Activated gamma-delta T cell treated with anti-CD3 and anti-CD28 coated beads, Interleukin-2, amount 50 U/mL, for 16 hours (primary cell): ENCODE measurements around the gene MAP3K3.

ENCODE experiments used
- DNase-seq: peaks from one replicate; pipeline ENCODE4 v3.0.0-alpha.2; 2020; ENCODE audit warnings: low read depth

Gene MAP3K3

DNA sequence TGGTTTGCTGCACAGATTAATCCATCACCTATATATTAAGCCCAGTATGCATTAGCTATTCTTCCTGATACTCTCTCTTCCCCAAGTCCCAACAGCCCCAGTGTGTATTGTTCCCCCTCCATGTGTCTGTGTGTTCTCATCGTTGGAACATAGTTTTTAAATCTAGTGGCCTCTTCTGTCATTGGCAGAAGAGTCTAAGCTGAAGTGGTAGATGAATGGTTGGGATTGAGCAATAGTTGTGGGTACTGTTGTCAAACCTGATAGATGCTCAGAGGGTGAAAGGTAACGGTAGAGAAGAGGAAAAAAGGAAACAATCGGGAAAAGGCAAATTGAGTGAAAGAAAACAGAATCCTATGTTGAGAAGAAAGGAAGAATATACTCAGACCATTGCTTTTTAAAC, 29.9 kb downstream of the MAP3K3 start:
- no peak for DNase-seq

- no peak for DNase-seq
These were observed 30.8 kb downstream of the MAP3K3 start for GRCh38 chr17:63653050-63653449.

DNA sequence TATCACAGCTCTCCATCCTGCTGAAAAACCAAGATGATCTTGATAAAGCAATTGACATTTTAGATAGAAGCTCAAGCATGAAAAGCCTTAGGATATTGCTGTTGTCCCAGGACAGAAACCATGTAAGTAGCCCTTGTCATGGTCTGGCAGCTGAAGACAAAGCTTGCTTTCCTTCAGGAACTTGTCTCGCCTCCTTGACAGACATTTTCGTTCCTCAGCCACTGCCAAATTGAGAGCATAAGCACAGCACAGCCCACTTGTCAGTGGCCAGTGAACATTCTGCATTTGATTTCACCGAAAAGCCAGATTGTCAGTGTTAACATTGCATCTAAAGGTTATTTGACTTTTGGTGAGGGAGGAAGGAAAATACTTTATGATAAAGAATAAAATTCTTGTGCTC, 35.6 kb downstream of the MAP3K3 start:
- DNase-seq = no peak

DNA sequence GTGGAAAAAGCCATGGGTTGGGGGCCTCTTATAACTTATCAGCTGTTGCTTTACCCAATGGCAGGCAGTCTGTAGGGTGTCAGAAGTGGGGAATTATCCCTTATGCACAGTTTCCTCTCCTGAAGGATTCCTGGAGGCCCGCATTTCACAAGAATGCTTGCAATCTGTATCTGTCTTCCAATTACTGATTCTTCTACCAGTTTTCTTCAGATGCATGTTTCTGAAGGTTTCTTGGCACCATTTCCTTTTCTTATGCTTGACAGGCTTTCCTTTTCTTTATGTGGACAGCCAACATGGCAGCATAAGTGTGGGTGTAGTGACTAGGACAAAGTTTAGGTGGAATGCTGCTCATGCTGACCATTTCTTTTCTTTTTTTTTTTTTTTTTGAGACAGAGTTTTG, 36.1 kb downstream of the MAP3K3 start:
- no peak for DNase-seq

- no peak for DNase-seq
These were observed 37.6 kb downstream of the MAP3K3 start for GRCh38 chr17:63659850-63660249.

- DNase-seq = no peak
These were observed 43.5 kb downstream of the MAP3K3 start for GRCh38 chr17:63665527-63666214.

GRCh38 chr17:63672856-63673255, 50.6 kb downstream of the MAP3K3 start:
- no peak for DNase-seq

GRCh38 chr17:63675231-63675606, 53.0 kb downstream of the MAP3K3 start:
- no peak for DNase-seq

DNA sequence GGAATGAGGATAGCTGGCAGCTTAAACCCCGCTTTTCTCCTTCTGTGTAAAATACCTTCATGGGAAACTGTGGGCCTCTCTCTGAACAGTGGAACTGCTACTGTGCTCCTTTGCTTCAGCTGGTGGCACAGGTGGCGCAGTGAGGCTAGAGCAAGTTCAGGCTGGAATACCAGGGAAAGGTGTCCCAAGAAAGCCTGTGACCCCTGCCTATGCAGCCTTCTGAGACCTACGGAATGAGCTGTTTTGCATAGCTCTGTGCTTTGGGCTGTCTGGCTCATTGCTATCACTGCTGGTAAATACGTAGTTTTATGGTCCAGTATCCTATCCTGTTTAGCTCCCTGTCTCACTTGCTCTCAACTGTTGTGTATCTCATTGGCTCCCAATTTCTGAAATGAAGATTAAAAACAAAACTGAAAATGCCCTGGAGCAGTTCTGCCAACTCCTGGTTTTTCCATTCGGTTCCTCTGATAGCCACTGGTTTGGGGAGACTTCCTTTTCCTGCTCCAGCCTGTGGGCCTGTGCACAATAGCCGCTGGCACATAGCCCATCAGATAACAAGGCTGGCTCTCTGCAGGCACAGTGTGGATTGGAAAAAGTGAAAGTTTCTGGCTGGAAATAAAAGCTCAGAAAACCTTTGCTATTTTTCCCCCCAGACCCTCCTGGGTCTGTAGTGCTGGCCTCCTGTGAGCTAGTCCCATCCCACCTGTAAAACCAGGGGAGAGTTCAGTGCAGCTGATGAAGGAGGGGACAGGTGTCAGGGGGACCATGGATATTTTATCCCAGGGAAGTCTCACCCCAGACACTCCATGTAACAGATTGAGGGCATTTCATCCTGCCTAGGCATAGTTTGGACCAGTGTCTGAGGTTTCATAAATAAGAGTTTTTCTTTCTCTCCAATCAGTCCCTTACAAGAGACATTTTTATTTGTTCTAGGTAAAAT, 53.7 kb downstream of the MAP3K3 start:
- no peak for DNase-seq

GRCh38 chr17:63676584-63676983, 54.4 kb downstream of the MAP3K3 start:
- no peak for DNase-seq

DNA sequence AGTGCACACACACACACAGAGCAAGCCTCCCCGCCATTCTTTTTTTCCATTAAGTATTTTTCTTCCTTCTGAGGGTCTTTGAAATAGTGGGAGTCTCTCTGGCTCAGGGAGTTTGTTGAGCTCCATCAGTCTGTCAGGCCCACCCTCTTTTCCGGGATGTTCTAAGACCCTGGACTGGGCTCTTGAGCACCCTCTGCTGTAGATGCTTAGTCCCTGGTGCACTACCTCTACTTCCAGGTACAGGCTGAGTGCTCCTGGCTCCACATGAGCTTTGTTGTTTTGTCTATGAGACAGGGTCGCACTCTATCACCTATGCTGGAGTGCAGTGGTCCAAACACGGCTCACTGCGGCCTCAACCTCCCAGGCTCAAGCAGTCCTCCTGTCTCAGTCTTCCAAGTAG, 57.0 kb downstream of the MAP3K3 start:
- no peak for DNase-seq

DNA sequence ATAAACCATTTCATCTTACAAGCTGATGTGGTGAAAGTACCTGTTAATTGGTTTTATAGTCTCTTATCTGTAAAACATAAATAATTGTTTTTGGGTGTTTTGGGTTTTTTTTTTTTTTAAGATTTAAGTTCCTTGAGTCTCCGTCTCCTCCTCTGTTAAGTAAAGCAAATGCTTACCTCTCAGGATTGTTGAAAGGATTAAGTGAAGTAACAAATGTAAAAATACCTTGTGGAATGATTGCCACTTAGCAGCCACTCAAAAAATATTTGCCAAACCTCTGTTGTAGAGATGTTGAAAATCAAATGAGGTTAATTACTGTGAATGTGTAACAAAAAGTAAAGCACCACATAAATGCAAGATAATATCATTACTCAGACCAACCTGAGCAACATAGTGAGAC, 58.5 kb downstream of the MAP3K3 start:
- DNase-seq = no peak

DNA sequence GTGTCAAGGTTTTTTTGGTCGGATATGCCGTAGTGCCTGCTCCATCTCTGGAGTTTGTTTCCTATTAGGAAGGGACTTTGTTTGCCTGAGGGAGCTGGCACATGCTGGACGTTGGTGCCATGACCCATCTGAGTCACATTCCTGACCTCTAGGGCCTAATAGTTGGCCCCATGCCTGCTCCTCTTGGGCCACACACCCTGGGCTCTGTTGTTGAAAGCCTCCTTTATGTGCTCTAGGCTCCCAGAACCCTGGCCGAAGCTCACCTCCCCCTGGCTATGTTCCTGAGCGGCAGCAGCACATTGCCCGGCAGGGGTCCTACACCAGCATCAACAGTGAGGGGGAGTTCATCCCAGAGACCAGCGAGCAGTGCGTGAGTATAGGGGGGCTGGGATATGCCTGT, 59.3 kb downstream of the MAP3K3 start:
- DNase-seq = no peak

GRCh38 chr17:63682441-63682840, 60.2 kb downstream of the MAP3K3 start:
- no peak for DNase-seq

DNA sequence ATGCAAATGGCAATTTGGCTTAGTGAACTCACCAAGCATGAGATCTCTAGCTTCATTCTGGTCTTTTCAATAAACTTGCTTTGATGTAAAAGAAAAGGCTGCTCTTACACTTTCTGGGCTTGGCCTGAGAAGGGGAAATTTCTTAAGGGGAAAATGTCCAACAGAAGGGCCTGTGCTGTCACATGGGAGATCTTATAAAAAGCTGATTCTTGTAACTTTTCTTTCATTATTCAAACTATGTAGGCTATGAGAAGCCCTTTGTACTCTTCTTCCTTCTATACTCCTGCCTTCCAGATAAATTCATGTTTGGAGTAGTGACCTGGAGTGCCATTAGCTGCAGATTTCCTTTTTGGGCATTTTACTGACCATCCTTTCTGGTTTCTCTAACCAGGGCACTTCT, 60.8 kb downstream of the MAP3K3 start:
- DNase-seq = no peak

GRCh38 chr17:63685041-63685440, 62.8 kb downstream of the MAP3K3 start:
- no peak for DNase-seq

GRCh38 chr17:63685578-63685977, 63.4 kb downstream of the MAP3K3 start:
- no peak for DNase-seq

- no peak for DNase-seq
These were observed 64.0 kb downstream of the MAP3K3 start for GRCh38 chr17:63686138-63686685.

- no peak for DNase-seq
These were observed 66.3 kb downstream of the MAP3K3 start for GRCh38 chr17:63688396-63689020.

GRCh38 chr17:63689479-63689878, 67.3 kb downstream of the MAP3K3 start:
- DNase-seq = no peak

DNA sequence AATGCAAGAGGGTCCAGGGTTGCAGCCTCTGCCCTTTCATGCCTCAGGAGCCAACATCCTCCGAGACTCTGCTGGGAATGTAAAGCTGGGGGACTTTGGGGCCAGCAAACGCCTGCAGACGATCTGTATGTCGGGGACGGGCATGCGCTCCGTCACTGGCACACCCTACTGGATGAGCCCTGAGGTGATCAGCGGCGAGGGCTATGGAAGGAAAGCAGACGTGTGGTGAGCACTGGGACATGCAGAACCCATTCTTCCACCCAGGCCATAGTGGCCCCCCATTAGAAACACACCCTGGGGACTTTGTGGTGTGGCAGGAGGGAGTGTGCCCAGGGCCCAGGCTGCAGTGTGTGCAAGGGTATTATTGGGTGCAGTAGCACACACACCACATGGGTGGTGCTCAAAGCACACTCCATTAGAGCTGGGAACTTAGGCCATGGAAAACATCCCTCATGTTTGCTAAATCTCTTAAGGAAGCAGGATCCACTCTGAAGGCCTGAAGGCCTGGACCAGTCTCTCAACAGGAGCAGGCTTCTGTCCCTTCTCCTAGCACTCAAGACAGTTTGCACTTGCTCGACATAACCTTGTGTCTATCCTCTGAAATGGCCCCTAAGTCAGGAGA, 70.1 kb downstream of the MAP3K3 start:
- DNase-seq = no peak

DNA sequence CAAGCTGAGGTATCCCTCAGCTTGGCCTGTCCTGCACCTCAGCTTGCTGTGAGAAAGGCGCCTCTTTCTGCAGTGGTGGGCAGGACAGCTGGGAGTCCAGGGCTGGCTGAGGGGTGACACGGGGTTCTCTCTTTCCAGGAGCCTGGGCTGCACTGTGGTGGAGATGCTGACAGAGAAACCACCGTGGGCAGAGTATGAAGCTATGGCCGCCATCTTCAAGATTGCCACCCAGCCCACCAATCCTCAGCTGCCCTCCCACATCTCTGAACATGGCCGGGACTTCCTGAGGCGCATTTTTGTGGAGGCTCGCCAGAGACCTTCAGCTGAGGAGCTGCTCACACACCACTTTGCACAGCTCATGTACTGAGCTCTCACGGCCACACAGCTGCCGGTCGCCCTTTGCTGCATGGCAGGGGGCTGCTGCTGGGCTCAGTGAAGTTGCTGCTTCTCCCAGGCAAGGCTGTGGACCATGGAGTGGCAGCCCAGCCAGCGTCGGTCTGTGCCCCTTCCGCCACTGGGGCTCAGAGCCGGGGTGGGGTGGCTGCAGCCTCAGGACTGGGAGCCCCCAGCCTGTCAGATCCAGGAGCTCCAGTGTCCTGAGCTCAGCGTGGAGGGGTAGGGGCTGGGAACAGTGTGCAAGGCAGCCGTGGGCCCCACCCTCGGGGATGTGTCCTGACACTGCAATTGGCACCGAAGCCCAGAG, 71.3 kb downstream of the MAP3K3 start:
- no peak for DNase-seq
